T-cell (primary cell): ENCODE data around the gene TNP1. TPM values are rescaled to one million over a fixed set of nuclear protein-coding genes. Genes with fewer than 3 reads are reported as not detected.

Experiments
- ATAC-seq, 4 experiments: fragments of 200-7000 bp in 3 of 4; fragments of 150-1000 bp in 1 of 4; cut with Tn5 transposase; replicated peaks in 1 of 4; 1 replicate in 3 of 4; 2 replicates in 1 of 4; pipeline ENCODE4 v1.10.0; 2021; ENCODE audit warnings: moderate library complexity in 3 of 4, mild to moderate bottlenecking in 2 of 4, moderate number of reproducible peaks in 1 of 4
- CTCF ChIA-PET, 2 donors: fragments of 300-600 bp; sonication (Branson Sonifier 250); formaldehyde crosslinking; loops; one replicate each; lab custom pipeline; 2022; ENCODE audit warnings: antibody characterized with exemption in 2 of 2; lab: Charles Lee
- POLR2A ChIA-PET, 2 donors: fragments of 300-600 bp; sonication (Branson Sonifier 250); formaldehyde crosslinking; loops; one replicate each; lab custom pipeline; 2022; ENCODE audit warnings: antibody characterized with exemption in 2 of 2; lab: Charles Lee
- DNase-seq, 35 experiments: peaks; one replicate each; pipeline versions ENCODE4 v3.0.0 to v3.0.0-alpha.2; 2013 to 2023
- H3K27ac ChIP-seq: one replicate; pipeline ENCODE4 v1.5.1; 2013; ENCODE audit warnings: low read length
- H3K27me3 ChIP-seq, 2 experiments: replicated peaks in 1 of 2; 1 replicate in 1 of 2; 2 replicates in 1 of 2; pipeline versions ENCODE4 v1.6.1 to v1.7.0; 2013; ENCODE audit warnings: low read length in 1 of 2, mixed read lengths in 1 of 2; ENCODE audit not compliant: control insufficient read depth in 2 of 2, insufficient read depth in 2 of 2; ENCODE audit errors: extremely low read depth in 1 of 2
- H3K36me3 ChIP-seq, 2 donors: 1 replicate in 1 of 2; 2 replicates in 1 of 2; pipeline versions ENCODE4 v1.6.1 to v1.7.0; 2013; ENCODE audit warnings: low read length in 1 of 2; ENCODE audit not compliant: control insufficient read depth in 2 of 2, insufficient read depth in 1 of 2; ENCODE audit errors: extremely low read depth in 1 of 2
- H3K4me1 ChIP-seq, 2 experiments: 1 replicate in 1 of 2; 2 replicates in 1 of 2; pipeline versions ENCODE4 v1.6.1 to v1.7.0; 2013; ENCODE audit warnings: low read length in 2 of 2, mixed read lengths in 1 of 2; ENCODE audit not compliant: insufficient read depth in 2 of 2, control insufficient read depth in 1 of 2; ENCODE audit errors: extremely low read depth in 1 of 2
- H3K4me3 ChIP-seq, 2 donors: 1 replicate in 1 of 2; 2 replicates in 1 of 2; pipeline versions ENCODE4 v1.5.1 to v1.7.0; 2013; ENCODE audit warnings: mild to moderate bottlenecking in 2 of 2, low read length in 1 of 2, moderate library complexity in 1 of 2; ENCODE audit not compliant: control insufficient read depth in 1 of 2; ENCODE audit errors: extremely low read depth in 1 of 2
- H3K9me3 ChIP-seq: 2 replicates; pipeline ENCODE4 v1.7.0; 2013
- H3K27ac Mint-ChIP-seq, 2 donors: one replicate each; pipeline ENCODE4 v1.8.0; 2020 to 2021; ENCODE audit warnings: mild to moderate bottlenecking in 2 of 2, mixed read lengths in 2 of 2
- H3K27me3 Mint-ChIP-seq, 2 donors: one replicate each; pipeline ENCODE4 v1.8.0; 2021 to 2022; ENCODE audit warnings: mixed read lengths in 2 of 2
- H3K36me3 Mint-ChIP-seq: one replicate; pipeline ENCODE4 v1.8.0; 2021; ENCODE audit warnings: mixed read lengths
- H3K4me1 Mint-ChIP-seq, 3 donors: one replicate each; pipeline ENCODE4 v1.8.0; 2020 to 2022; ENCODE audit warnings: mixed read lengths in 3 of 3, mild to moderate bottlenecking in 1 of 3
- H3K4me3 Mint-ChIP-seq, 3 donors: one replicate each; pipeline ENCODE4 v1.8.0; 2020 to 2022; ENCODE audit warnings: mild to moderate bottlenecking in 3 of 3, mixed read lengths in 3 of 3, moderate library complexity in 3 of 3
- H3K9me3 Mint-ChIP-seq, 3 donors: one replicate each; pipeline ENCODE4 v1.8.0; 2020 to 2022; ENCODE audit warnings: mixed read lengths in 3 of 3
- WGBS: methylation state at CpG from one replicate; pipeline ENCODE4 v1.1.5; 2013; ENCODE audit warnings: missing lambda C conversion rate; ENCODE audit not compliant: insufficient coverage; 5-methylcytosine and 5-hydroxymethylcytosine counted together
- total RNA-seq, 35 experiments: library from RNA in 6 of 35; stranded (reverse) in 6 of 35; fragments of 120-200 nt in 1 of 35; gene quantifications; one replicate each; pipeline versions ENCODE4 v1.2.1 to v1.2.4 and lab custom pipeline; 2013 to 2026

TNP1 gene, protein sequence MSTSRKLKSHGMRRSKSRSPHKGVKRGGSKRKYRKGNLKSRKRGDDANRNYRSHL
- total RNA-seq = not detected
- total RNA-seq (2013) = not detected
- total RNA-seq (lab: John Stamatoyannopoulos, UW) = 0 reads per million in 29 experiments

DNA sequence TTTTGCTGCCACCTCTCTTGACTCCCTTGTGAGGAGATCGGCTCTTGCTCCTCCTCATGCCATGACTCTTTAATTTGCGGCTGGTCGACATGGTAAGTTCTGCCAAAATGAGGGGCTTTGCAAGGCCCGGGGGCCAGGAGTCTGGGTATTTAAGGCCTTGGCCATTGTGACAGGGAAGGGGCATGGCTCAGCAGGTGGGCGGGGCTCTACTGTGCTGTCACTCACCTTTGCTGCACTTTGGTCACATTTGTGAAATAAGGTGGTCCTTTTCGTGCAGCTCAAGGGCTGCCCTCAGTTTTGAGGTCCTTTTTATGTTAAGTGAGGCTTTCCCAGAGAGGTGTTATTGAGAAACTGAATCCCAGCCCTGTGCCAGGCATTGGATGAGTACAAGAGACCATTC lies at the start of gene TNP1:
TSS of gene TNP1 (minus strand) at position 121 of the 400 bp plus-strand sequence. CDS start at position 91, 30 bp downstream.
- no peak within 1 kb of the TSS for H3K27ac Mint-ChIP-seq
- H3K27ac ChIP-seq = no peak within 1 kb of the TSS
- no peaks in the 10 kb centered on the region for H3K9me3 ChIP-seq
- H3K4me3 ChIP-seq = no peak within 1 kb of the TSS
- no peak for ATAC-seq
- H3K27me3 Mint-ChIP-seq = peaks cover 0 to 5% of the 10 kb centered on the region in 2 donors
- H3K4me1 ChIP-seq = peaks cover 3 to 12% of the 10 kb centered on the region in 2 experiments
- H3K36me3 ChIP-seq = no peaks in the 10 kb centered on the region
- H3K27me3 ChIP-seq = peaks cover 0 to 2% of the 10 kb centered on the region in 2 experiments
- ChIA-PET POLR2A (no interaction called here), CTCF (no interaction called here)
- no peaks in the 10 kb centered on the region for H3K36me3 Mint-ChIP-seq
- H3K4me3 Mint-ChIP-seq = no peak within 1 kb of the TSS
- WGBS = 83% methylated on average over 6 of the region's 6 CpGs
- no peaks in the 10 kb centered on the region for H3K9me3 Mint-ChIP-seq
- DNase-seq = no peak
- H3K4me1 Mint-ChIP-seq = peaks cover 7 to 18% (median 17%) of the 10 kb centered on the region in 3 donors

DNA sequence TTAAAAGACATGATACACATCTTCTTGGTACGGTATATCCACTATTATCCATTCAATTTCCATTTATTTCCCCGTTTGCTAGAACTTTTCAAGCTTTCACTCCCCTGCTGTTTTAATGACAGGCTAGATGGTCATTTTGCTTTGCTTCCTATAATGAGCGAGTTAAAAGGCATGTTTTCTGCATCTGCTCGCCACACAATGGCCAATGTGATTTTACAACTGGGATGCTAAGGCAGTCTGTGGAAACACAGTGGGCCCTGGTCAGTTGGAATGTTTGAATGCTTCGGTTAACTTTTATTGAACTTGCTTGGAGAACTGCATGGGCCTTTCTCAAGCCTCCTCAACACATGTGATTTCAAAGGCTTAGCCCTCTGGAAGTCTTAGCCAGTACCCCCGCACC lies 48.4 kb upstream of the TNP1 start:
- Mint-ChIP-seq H3K27ac (no peak overlapping the region), H3K4me1 (no peaks in the 10 kb centered on the region), H3K36me3 (no peaks in the 10 kb centered on the region), H3K4me3 (no peak overlapping the region), H3K9me3 (peaks cover 4 to 10% (median 5%) of the 10 kb centered on the region in 3 donors), H3K27me3 (peaks cover 0 to 4% of the 10 kb centered on the region in 2 donors)
- Histone ChIP-seq H3K27me3 (no peaks in the 10 kb centered on the region), H3K9me3 (no peaks in the 10 kb centered on the region), H3K27ac (no peak overlapping the region), H3K4me1 (no peaks in the 10 kb centered on the region), H3K4me3 (no peak overlapping the region), H3K36me3 (peaks cover 0 to 2% of the 10 kb centered on the region in 2 donors)
- WGBS = 85% methylated on average over 2 of the region's 6 CpGs
- DNase-seq (no peak), ATAC-seq (no peak)
- POLR2A ChIA-PET = no interaction called here
- CTCF ChIA-PET = no interaction called here

DNA sequence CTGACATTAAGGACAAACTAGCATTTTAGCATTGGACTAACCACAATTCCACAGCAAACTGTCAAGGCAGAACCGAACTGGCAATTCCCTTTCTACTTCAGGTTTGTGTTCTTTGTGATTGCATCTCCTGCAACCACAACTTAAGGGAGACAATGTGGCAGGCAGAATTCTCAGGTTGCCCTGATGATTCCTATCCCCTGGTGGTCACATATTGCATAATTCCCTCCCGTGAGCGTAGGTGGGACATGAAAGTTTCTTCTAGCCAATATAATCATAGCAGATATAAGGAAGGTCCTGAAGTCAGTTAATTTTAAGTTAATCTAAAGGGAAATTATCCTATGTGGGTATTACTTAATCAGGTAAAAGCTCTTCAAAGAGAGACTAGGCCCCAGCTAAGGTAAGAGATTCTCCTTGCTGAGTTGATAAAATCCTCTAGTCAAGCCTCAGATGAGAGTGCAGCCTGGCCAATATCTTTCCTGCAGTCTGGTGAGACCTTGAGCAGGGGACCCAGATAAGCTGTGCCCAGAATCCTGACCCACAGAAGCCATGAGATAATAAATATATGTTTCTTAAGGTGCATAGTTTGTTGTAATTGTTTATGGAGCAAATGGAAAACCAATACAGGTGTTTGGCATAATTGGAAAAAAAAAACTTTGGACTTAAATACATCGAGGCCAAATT lies 45.9 kb upstream of the TNP1 start:
- Histone ChIP-seq H3K36me3 (no peaks in the 10 kb centered on the region), H3K4me3 (no peak overlapping the region), H3K9me3 (no peaks in the 10 kb centered on the region), H3K4me1 (no peaks in the 10 kb centered on the region), H3K27me3 (peaks cover 0 to 6% of the 10 kb centered on the region in 2 experiments), H3K27ac (no peak overlapping the region)
- Mint-ChIP-seq H3K9me3 (peaks cover 14 to 21% (median 16%) of the 10 kb centered on the region in 3 donors), H3K4me3 (no peak overlapping the region), H3K27ac (no peak overlapping the region), H3K27me3 (peaks cover 0 to 4% of the 10 kb centered on the region in 2 donors), H3K4me1 (no peaks in the 10 kb centered on the region), H3K36me3 (no peaks in the 10 kb centered on the region)
- ATAC-seq (no peak), DNase-seq (no peak)
- no CpG with 5 or more reads among the region's 4 CpGs for WGBS
- POLR2A ChIA-PET = no interaction called here
- CTCF ChIA-PET = no interaction called here

DNA sequence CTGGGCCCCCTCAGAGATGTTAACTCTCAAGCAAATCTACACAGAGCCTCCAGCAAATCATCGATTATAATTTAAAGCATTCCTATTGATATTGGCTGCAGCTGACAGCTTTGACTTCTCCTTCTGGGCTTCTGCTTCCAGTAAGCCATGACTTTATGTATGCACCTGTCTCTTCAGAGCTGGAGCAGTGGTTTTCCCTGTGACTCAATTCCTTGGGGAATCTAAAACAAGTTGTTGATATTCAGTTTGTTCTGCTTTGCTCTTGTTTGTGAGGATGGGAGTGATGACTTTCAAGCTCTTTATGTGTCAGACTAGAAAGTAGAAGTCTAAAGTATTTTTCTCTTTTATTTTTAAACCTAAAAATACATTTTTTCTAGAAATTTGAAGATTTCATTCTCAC lies 45.1 kb upstream of the TNP1 start:
- Mint-ChIP-seq H3K36me3 (no peaks in the 10 kb centered on the region), H3K4me1 (no peaks in the 10 kb centered on the region), H3K4me3 (no peak overlapping the region), H3K9me3 (peaks cover 16 to 25% (median 18%) of the 10 kb centered on the region in 3 donors), H3K27ac (no peak overlapping the region), H3K27me3 (peaks cover 4% of the 10 kb centered on the region in 2 donors)
- POLR2A ChIA-PET = no interaction called here
- no peaks in the 10 kb centered on the region for H3K36me3 ChIP-seq
- CTCF ChIA-PET = no interaction called here
- H3K9me3 ChIP-seq = no peaks in the 10 kb centered on the region
- no peak overlapping the region for H3K4me3 ChIP-seq
- no peak overlapping the region for H3K27ac ChIP-seq
- ATAC-seq = no peak
- 90% methylated on average over 1 of the region's 1 CpG for WGBS
- H3K27me3 ChIP-seq = peaks cover 0 to 6% of the 10 kb centered on the region in 2 experiments
- DNase-seq = no peak
- H3K4me1 ChIP-seq = no peaks in the 10 kb centered on the region

DNA sequence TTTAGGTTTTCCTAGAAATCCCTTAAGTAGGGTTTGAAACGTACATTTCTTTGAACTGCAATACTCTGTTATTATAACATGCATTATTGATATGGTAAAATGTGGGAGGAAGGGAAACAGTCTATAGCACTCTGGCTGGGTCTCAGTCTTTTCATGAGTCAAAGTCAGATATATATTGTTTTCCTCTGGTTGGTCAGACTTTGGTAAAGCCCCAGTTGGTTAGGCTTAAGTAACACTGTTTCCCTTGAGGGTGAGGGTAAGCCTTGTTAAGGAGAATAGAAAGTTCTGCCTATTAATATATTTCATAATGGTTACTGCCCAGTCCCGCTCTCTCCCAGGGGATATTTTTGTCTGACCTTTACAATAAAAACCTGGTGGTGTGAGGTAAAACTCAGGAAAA lies 44.7 kb upstream of the TNP1 start:
- Mint-ChIP-seq H3K27me3 (peaks cover 4% of the 10 kb centered on the region in 2 donors), H3K4me3 (no peak overlapping the region), H3K4me1 (no peaks in the 10 kb centered on the region), H3K36me3 (no peaks in the 10 kb centered on the region), H3K27ac (no peak overlapping the region), H3K9me3 (peaks cover 16 to 25% (median 18%) of the 10 kb centered on the region in 3 donors)
- Histone ChIP-seq H3K36me3 (no peaks in the 10 kb centered on the region), H3K9me3 (no peaks in the 10 kb centered on the region), H3K4me3 (no peak overlapping the region), H3K27me3 (peaks cover 0 to 6% of the 10 kb centered on the region in 2 experiments), H3K4me1 (no peaks in the 10 kb centered on the region), H3K27ac (no peak overlapping the region)
- ATAC-seq = no peak
- ChIA-PET CTCF (no interaction called here), POLR2A (no interaction called here)
- no CpG with 5 or more reads among the region's 2 CpGs for WGBS
- DNase-seq = no peak

DNA sequence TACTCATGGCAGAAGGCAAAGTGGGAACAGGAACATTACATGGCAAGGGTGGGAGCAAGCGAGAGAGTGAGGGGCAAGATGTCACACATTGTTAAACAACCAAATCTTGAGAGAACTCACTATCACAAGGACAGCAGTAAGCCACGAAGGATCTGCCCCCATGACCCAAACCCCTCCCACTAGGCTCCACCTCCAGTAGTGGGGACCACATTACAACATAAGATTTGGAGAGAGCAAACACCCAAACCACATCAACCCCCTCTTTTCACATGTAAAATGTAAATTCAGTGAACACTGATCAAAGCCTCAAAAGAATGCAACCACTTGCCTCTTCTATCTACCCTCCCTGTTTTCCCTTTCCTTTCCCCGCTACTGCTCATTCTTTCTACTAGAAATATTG lies 43.6 kb upstream of the TNP1 start:
- DNase-seq (no peak), ATAC-seq (no peak)
- no peaks in the 10 kb centered on the region for H3K4me1 Mint-ChIP-seq
- 74% methylated on average over 3 of the region's 3 CpGs for WGBS
- ChIA-PET POLR2A (no interaction called here), CTCF (no interaction called here)
- no peak overlapping the region for H3K27ac ChIP-seq
- peaks cover 0 to 6% of the 10 kb centered on the region in 2 experiments for H3K27me3 ChIP-seq
- no peak overlapping the region for H3K27ac Mint-ChIP-seq
- H3K4me3 ChIP-seq = no peak overlapping the region
- no peaks in the 10 kb centered on the region for H3K4me1 ChIP-seq
- H3K9me3 ChIP-seq = no peaks in the 10 kb centered on the region
- no peaks in the 10 kb centered on the region for H3K36me3 ChIP-seq
- peaks cover 4% of the 10 kb centered on the region in 2 donors for H3K27me3 Mint-ChIP-seq
- H3K4me3 Mint-ChIP-seq = no peak overlapping the region
- peaks cover 16 to 25% (median 18%) of the 10 kb centered on the region in 3 donors for H3K9me3 Mint-ChIP-seq
- H3K36me3 Mint-ChIP-seq = no peaks in the 10 kb centered on the region
